ENCODE results near the gene GNRHR. TPM values are rescaled to one million over a fixed set of nuclear protein-coding genes. Genes with fewer than 3 reads are reported as not detected.
"Not testable (repeated sequence)": the region's sequence is repeated elsewhere in the genome, so short reads cannot be mapped to it uniquely, and the experiment has no call there.

GNRHR gene
- polyA plus RNA-seq, 1 donor (not counting 4 experiments of a cell fraction or from before 2014, with no cell fraction given), result 0.24 TPM

- Histone ChIP-seq H3K27me3 (ENCODE audit: control insufficient read depth, extremely low read depth, insufficient read depth, low read length) (no peaks in the 10 kb centered on the region), H3K4me2 (ENCODE audit: control insufficient read depth, extremely low read depth, insufficient read depth, low read depth, low read length) (no peak overlapping the region), H3K9ac (ENCODE audit: control insufficient read depth, extremely low read depth, insufficient read depth, low read length) (no peak overlapping the region), H3K9me3 (ENCODE audit: control insufficient read depth, low read depth, low read length) (peaks cover 1% of the 10 kb centered on the region), H3K4me3 (ENCODE audit: control insufficient read depth in 2 of 3, extremely low read depth in 1 of 3, insufficient read depth in 2 of 3, low read depth in 1 of 3, low read length in 3 of 3) (no peak overlapping the region), H2AFZ (ENCODE audit: control insufficient read depth, low read length) (no peak overlapping the region), H4K20me1 (ENCODE audit: control insufficient read depth, extremely low read depth, insufficient read depth, low read length) (no peaks in the 10 kb centered on the region), H3K79me2 (ENCODE audit: control insufficient read depth, insufficient read depth, low read length) (no peaks in the 10 kb centered on the region), H3K36me3 (ENCODE audit: control insufficient read depth in 2 of 2, extremely low read depth in 1 of 2, insufficient read depth in 2 of 2, low read length in 2 of 2) (no peaks in the 10 kb centered on the region), H3K4me1 (ENCODE audit: control insufficient read depth, extremely low read depth, insufficient read depth, low read length) (peaks cover 3% of the 10 kb centered on the region), H3K27ac (ENCODE audit: control insufficient read depth, insufficient read depth, low read length) (no peak overlapping the region), H3K9me1 (ENCODE audit: control insufficient read depth, extremely low read depth, insufficient read depth, low read length) (no peaks in the 10 kb centered on the region)
- dilution Hi-C loops (cut with MboI; ENCODE audit: extremely low pct_ligation_motif_present, low sequenced_read_pairs), result no loop called here
- TF ChIP-seq EZH2 (IDR thresholded peaks at IDR 0.05; ENCODE audit: low read length), result no peak
- TF ChIP-seq, protein P1, sequence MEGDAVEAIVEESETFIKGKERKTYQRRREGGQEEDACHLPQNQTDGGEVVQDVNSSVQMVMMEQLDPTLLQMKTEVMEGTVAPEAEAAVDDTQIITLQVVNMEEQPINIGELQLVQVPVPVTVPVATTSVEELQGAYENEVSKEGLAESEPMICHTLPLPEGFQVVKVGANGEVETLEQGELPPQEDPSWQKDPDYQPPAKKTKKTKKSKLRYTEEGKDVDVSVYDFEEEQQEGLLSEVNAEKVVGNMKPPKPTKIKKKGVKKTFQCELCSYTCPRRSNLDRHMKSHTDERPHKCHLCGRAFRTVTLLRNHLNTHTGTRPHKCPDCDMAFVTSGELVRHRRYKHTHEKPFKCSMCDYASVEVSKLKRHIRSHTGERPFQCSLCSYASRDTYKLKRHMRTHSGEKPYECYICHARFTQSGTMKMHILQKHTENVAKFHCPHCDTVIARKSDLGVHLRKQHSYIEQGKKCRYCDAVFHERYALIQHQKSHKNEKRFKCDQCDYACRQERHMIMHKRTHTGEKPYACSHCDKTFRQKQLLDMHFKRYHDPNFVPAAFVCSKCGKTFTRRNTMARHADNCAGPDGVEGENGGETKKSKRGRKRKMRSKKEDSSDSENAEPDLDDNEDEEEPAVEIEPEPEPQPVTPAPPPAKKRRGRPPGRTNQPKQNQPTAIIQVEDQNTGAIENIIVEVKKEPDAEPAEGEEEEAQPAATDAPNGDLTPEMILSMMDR (optimal IDR thresholded peaks at IDR 0.05 in 1 of 3, IDR thresholded peaks at IDR 0.05 in 1 of 3, conservative IDR thresholded peaks at IDR 0.05 in 1 of 3; ENCODE audit: extremely low read depth in 1 of 3, insufficient read depth in 2 of 3, low read length in 3 of 3), result no peak
- FAIRE-seq (no peak), DNase-seq (ENCODE audit: low read depth, low spot score) (no peak)
Observed at GRCh38 chr4:67736262-67736661, 17.9 kb downstream of the GNRHR start.

- Histone ChIP-seq H4K20me1 (ENCODE audit: control insufficient read depth, extremely low read depth, insufficient read depth, low read length) (no peaks in the 10 kb centered on the region), H3K4me1 (ENCODE audit: control insufficient read depth, extremely low read depth, insufficient read depth, low read length) (peaks cover 3% of the 10 kb centered on the region), H3K4me2 (ENCODE audit: control insufficient read depth, extremely low read depth, insufficient read depth, low read depth, low read length) (no peak overlapping the region), H3K27ac (ENCODE audit: control insufficient read depth, insufficient read depth, low read length) (no peak overlapping the region), H2AFZ (ENCODE audit: control insufficient read depth, low read length) (no peak overlapping the region), H3K9ac (ENCODE audit: control insufficient read depth, extremely low read depth, insufficient read depth, low read length) (no peak overlapping the region), H3K27me3 (ENCODE audit: control insufficient read depth, extremely low read depth, insufficient read depth, low read length) (no peaks in the 10 kb centered on the region), H3K9me1 (ENCODE audit: control insufficient read depth, extremely low read depth, insufficient read depth, low read length) (no peaks in the 10 kb centered on the region), H3K9me3 (ENCODE audit: control insufficient read depth, low read depth, low read length) (peaks cover 1% of the 10 kb centered on the region), H3K36me3 (ENCODE audit: control insufficient read depth in 2 of 2, extremely low read depth in 1 of 2, insufficient read depth in 2 of 2, low read length in 2 of 2) (no peaks in the 10 kb centered on the region), H3K79me2 (ENCODE audit: control insufficient read depth, insufficient read depth, low read length) (no peaks in the 10 kb centered on the region), H3K4me3 (ENCODE audit: control insufficient read depth in 2 of 3, extremely low read depth in 1 of 3, insufficient read depth in 2 of 3, low read depth in 1 of 3, low read length in 3 of 3) (no peak overlapping the region)
- TF ChIP-seq, protein P1 (optimal IDR thresholded peaks at IDR 0.05 in 1 of 3, IDR thresholded peaks at IDR 0.05 in 1 of 3, conservative IDR thresholded peaks at IDR 0.05 in 1 of 3; ENCODE audit: extremely low read depth in 1 of 3, insufficient read depth in 2 of 3, low read length in 3 of 3), result no peak
- TF ChIP-seq EZH2 (IDR thresholded peaks at IDR 0.05; ENCODE audit: low read length), result no peak
- dilution Hi-C loops (cut with MboI; ENCODE audit: extremely low pct_ligation_motif_present, low sequenced_read_pairs), result no loop called here
- no peak for FAIRE-seq
- DNase-seq (ENCODE audit: low read depth, low spot score), result no peak
Observed at GRCh38 chr4:67735325-67735724, 18.9 kb downstream of the GNRHR start.

- H3K4me1 ChIP-seq (ENCODE audit: control insufficient read depth, extremely low read depth, insufficient read depth, low read length), result peaks cover 23% of the 10 kb centered on the region
Observed at GRCh38 chr4:67730511-67730910, 23.7 kb downstream of the GNRHR start.

More at GRCh38 chr4:67730511-67730910, 23.7 kb downstream of the GNRHR start:
- H4K20me1 ChIP-seq (ENCODE audit: control insufficient read depth, extremely low read depth, insufficient read depth, low read length); H3K36me3 ChIP-seq (ENCODE audit: control insufficient read depth in 2 of 2, extremely low read depth in 1 of 2, insufficient read depth in 2 of 2, low read length in 2 of 2); FAIRE-seq; H3K27ac ChIP-seq (ENCODE audit: control insufficient read depth, insufficient read depth, low read length); DNase-seq (ENCODE audit: low read depth, low spot score); H3K9me1 ChIP-seq (ENCODE audit: control insufficient read depth, extremely low read depth, insufficient read depth, low read length); H2AFZ ChIP-seq (ENCODE audit: control insufficient read depth, low read length); H3K79me2 ChIP-seq (ENCODE audit: control insufficient read depth, insufficient read depth, low read length); H3K9ac ChIP-seq (ENCODE audit: control insufficient read depth, extremely low read depth, insufficient read depth, low read length); H3K9me3 ChIP-seq (ENCODE audit: control insufficient read depth, low read depth, low read length); H3K4me3 ChIP-seq (ENCODE audit: control insufficient read depth in 2 of 3, extremely low read depth in 1 of 3, insufficient read depth in 2 of 3, low read depth in 1 of 3, low read length in 3 of 3); dilution Hi-C loops (cut with MboI; ENCODE audit: extremely low pct_ligation_motif_present, low sequenced_read_pairs); H3K4me2 ChIP-seq (ENCODE audit: control insufficient read depth, extremely low read depth, insufficient read depth, low read depth, low read length); H3K27me3 ChIP-seq (ENCODE audit: control insufficient read depth, extremely low read depth, insufficient read depth, low read length): not testable (repeated sequence)
